HG03442 (cell line): ENCODE measurements around the gene CSF3R.

Source experiments
- ATAC-seq: cut with Tn5 transposase; IDR thresholded peaks from one replicate; pipeline ENCODE4 v1.9.1; 2021; ENCODE audit warnings: mild to moderate bottlenecking, moderate library complexity; ENCODE audit not compliant: unreplicated experiment

CSF3R gene

DNA sequence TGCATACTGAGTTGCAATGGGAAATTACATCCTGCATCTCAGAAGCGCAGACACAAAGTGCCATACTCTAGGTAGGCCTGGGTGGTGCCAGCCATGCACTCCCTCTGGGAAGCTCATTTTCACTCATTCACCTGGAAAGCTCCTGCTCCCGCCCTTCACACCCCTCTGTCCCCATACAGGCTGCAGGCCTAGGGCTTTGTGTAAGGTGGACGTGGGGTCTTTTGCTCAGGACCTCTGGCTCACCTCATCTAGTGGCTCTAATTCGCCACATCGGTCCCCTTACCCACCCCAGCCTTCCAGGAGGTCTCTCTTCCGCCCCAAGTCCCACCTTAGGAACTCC, 19.3 kb downstream of the CSF3R start:
- no peak for ATAC-seq

DNA sequence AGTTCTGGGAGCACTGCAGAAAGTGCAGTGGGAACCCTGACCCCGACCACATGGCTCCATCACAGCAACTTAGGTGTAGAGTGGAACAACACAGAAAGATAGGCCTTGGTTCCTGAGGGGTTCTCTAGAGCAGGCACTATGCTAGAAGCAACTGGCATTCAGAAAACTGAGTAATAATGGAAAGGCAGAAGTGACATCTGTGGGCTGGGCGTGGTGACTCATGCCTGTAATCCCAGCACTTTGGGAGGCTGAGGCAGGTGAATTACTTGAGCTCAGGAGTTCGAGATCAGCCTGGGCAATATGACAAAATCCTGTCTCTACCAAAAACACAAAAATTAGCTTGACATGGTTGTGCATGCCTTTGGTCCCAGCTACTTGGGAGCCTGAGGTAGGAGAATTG, 23.8 kb downstream of the CSF3R start:
- ATAC-seq, result no peak

DNA sequence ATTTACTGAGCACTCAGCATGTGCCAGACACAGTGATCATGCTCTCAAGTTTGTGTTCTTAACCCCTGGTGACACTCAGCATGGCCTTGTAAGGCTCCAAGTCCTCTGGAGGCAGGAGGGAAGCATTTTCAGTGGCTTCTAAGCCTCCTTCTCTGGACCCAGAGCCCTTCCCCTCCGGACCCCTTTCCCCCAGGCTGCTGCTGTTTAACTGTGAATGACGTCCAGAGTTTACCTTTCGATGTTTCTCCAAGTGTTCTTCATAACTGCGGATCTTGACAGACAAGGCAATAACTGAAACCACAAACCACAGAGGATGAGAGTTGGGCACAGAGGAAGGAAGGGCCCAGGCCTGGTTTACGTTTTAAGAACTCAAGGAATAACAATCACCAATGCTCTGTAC, 25.0 kb downstream of the CSF3R start:
- no peak for ATAC-seq

DNA sequence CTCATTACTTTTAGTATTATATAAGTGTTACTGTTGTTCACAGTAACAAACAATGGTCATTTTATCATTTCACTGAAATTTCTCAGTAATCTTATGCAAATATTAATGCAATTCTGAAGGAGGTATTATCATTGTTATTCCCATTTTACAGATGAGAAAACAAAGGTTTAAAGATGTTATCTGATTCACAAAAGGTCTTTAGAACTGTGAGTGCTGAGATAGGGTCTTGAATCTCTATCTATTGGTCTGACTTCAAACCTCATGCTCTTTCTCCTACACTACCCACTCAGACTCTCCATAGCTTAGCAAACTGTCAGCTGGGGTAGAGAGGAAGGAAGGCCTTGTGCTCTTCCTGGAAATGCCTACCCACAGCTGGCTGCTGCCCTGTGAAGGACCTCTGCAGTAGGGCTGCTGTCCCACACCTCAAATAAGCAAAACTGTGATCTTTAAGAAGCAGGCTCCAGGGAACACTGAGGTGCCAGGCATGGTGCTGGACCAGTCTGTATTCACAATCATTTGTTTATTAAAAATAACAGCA, 26.3 kb downstream of the CSF3R start:
- no peak for ATAC-seq

DNA sequence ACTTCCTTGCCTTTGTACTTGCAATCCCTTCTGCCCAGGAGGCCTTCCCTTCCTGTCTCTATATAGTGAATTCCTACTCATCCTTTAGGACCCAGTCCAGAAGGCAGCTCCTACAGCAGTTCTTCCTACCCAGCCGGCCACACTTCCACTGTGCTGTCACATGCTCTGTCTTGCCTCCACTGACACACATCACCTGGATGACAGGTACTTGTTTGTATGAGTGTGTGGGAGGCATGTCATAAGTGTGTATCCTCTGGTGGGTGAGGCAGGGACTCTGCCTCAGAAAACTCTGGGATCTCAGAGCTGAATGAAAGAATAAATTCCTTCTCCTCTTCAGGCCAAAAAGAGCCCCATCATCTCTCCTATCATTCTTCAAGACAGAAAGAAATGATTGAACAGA, 27.3 kb downstream of the CSF3R start:
- ATAC-seq, result no peak

DNA sequence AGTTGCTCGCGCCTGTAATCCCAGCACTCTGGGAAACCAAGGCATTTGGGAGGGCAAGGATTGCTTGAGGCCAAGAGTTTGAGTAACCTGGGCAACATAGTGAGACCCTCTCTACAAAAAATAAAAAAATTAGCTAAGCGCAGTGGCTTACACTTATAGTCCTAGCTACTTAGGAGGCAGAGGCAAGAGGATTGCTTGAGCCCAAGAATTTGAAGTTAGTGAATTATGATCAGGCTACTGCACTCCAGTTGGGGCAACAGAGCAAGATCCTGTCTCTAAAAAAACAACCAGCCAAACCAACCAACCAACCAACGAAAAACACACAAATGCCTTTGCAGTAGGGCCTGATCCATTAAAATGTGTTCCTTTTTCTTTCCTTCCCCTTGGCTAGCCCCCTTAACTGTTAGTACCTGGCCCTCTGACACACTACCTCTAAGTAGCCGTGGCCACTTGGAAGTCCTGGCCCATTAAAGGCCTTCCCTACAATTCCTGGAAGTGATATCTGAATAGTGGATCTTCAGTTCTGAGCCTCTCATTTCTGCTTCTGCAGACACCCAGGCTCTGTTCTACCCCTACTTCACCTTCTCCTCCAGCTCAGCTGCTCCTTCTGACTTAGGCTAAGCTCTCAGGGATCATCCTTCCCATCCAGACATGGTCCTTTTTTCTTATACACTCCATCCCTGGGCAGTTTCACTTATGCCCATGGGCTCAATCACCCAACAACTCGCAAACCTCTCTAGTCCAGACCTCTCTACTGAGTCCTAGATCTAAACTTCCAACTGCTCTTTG, 28.9 kb downstream of the CSF3R start:
- ATAC-seq, result no peak

DNA sequence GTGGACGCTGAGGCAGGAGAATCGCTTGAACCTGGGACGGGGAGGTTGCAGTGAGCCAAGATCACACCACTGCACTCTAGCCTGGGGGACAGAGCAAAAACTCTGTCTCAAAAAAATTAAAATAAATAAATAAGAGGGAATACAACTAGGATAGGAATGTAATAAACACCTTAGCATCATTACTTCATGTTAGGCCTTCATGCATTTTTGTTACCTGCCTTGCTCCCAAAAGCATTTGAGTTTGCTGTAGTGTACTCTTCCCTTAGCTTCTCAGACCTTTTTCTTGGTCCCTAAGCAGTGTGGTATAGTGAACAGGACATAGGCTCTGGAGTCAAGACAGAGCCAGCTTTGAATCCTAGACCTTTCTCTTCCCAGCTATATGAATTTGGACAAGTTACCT, 29.7 kb downstream of the CSF3R start:
- ATAC-seq, result no peak

DNA sequence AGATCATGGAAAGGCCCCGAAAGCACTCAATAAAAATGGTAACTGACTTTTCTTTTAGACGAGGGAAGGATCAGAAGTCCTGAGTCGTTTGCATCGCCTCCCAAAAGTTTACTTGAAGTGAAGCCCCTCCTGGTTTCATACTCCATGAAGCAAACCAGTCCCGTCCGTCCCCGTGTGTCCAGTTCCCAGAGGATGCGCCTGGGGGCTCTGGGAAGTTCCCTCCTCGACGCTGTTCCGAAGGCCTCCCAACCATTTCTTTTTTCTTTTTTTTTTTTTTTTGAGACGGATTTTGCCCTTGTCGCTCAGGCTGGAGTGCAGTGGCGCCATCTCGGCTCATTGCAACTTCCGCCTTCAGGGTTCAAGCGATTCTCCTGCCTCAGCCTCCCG, 31.8 kb downstream of the CSF3R start:
- ATAC-seq, result no peak

DNA sequence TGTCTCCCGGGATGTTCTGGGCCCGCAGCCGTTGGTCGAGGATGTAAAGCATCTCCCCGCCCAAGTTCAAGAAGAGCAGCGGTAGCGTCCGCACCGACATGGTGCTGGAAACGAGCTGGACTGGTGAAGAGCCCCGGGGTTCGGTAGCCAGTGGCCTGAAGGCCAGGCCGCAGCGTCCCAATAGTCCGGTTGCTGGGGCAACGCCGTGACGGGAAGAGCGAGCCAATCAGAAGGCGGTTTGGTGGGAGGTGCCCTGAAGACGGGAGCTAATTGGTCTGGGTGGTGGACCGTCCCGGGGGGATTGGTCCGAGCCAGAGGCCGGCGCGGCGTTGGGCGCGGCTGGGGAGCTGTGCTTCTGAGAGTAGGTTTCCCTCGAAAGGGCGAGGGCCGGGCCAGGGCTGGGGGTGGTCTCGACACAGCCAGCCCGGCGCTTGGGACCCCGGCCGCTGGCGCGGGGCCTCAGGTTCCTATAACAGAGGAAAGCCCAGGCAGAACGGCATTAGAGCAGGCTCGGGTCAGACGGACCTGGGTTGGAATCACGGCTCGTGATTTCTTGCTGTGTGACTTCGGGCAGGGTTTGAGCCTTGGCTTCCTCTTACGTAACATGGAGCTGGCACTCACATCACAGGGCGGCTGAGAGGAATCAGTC, 32.3 kb downstream of the CSF3R start, which contains the start of gene OSCP1:
OSCP1 (minus strand) TSS at position 182 of the 649 bp plus-strand sequence; CDS start at position 100, 82 bp downstream.
- peak; percentile 96 for ATAC-seq

DNA sequence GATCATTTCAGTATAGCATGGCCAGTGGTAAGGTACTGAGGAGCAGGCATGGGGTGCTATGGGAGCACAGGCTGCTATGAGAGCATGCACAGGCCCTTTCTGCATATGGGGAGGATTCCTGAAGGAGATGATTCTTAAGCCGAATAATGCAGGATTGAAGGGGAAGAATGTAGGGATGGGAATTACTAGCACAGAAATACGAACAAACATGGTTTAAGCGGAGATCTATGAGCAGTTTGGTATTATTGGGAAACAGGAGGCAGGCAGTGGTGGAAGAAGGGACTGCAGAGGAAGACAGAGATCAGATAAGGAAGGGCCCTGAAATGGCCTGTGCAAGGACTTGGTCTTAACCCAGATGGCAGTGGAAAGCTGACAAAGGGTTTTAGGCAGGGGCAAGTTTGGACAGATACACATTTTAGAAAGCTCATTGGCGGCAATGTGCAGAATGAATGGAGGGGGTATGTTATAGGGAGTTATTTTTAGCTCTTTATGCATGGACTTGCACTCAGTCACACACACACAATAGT, 34.1 kb downstream of the CSF3R start:
- ATAC-seq, result no peak

DNA sequence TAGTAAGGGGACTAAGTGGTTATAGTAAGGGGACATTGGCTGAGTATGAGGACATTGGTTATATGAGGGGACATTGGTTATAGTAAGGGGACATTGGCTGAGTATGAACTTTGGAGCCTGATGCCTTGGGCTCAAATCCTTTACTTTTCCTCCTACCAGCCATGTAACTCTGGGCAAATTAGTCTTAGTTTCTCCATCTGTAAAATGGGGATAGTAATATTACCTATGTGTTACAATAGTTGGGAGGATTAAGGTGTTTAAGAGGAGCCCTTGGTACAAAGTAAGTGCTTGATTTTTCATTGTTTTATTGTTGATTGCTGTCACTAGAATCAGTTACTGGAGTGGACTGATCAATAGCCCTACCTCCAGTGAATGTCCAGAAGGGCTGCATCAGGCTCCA, 35.3 kb downstream of the CSF3R start:
- ATAC-seq, result no peak

DNA sequence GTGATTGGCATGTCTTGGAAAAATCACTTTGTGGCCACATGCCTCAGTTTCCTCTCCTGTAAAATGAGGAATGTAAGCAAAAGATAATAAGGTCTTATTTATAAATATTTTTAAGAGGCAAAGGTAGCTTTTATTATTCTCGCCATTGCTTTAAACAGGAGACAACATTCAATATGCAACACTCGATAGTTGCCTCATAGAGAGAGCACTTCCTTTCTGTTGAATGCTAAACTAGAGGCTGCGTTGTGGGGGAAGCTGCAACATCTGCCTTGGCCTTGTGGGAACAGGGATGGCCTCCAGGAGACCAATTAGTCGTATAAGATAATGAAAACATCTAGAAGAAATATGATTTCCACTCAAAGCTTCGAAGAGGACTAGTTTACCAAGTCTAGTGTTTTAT, 36.0 kb downstream of the CSF3R start:
- no peak for ATAC-seq

DNA sequence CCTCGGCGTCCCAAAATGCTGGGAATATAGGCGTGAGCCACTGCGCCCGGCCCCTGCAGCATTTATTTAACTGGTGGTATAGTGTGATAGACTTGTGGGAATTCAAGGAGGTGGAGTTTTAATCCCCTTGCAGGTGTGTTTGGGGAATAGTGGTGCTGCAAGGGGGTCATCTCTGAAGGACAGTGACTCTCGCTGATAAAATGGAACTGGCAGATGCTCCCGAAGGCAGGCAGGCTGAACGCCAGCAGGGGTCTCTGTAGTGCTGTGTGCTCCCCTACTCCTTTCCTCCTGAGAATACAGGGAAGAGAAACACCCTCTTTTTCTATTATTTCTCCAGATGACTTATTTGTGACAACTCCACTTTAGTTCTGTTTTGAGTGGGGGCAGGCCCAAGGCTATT, 36.4 kb downstream of the CSF3R start:
- ATAC-seq, result no peak

DNA sequence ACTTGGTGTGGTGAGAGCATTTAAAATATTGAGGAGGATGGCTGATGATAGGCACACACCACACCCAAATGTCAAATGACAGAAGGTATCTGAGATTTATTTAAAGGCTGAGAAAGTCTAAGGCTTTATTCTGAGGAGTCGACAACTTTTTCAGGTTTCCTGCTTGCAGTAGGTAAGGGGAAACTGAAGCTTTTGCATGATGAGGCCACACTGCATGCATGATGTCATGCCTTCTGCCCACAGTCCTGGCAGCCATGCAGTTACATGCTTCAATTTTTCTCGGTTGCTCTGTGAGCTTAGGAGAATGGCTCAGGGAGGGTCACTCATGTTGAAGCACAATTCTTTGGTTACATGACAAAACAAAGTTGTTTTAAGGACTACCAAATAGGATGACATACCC, 39.4 kb downstream of the CSF3R start:
- no peak for ATAC-seq

DNA sequence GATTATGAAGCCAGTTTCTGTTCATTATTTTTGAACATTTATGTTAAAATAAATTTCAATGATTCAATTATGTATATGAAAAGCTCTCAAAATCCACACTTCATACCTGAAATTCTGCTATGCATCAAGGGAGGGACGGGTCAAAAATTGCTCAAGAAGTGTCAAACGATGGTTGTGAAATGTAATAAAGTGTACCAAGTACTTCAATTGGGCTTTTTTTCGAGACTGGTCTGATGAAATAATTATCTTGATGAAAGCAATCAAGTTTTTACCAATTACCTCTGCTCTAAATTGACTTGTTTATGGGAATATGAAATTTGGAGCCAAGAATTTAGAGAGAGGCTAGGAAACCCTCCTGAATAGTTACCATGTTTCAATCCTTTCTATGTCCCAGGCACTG, 40.4 kb downstream of the CSF3R start:
- no peak for ATAC-seq

DNA sequence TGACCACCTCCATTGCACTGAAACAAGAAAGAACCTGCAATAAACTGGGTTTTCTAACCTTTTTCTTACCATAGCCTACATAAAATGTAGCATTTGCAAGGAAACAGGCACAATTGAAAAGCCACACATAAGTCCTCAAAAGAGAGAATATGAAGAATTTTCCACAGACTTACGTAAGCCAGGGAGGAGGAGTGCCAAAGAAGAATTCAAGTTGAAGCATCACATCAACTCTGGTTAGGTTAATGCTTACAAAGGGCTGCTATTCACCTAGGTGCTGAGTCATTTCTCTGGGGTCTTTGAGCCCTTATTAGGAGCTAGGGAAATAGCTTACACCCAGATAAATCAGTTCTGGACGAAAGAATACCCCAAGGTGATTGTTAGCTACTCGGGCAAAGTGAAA, 42.1 kb downstream of the CSF3R start:
- no peak for ATAC-seq

DNA sequence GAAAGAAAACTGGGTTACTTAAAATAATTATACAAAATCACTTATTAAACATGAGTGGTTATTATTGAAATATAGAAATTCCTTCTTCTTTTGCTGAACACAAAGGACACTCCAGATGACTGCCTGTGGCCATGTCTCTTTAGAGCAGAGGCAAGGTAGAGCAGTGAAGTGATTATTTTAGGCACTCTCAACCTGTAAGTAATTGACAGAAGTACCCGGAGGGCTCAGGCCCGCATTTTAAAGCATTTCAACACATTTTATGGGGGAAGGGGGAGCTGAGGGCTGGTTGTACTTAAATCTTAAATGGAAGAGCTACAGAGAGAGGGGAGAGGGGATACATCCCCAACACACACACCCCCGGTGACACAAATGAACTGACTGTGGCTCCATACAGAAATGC, 42.7 kb downstream of the CSF3R start:
- no peak for ATAC-seq

DNA sequence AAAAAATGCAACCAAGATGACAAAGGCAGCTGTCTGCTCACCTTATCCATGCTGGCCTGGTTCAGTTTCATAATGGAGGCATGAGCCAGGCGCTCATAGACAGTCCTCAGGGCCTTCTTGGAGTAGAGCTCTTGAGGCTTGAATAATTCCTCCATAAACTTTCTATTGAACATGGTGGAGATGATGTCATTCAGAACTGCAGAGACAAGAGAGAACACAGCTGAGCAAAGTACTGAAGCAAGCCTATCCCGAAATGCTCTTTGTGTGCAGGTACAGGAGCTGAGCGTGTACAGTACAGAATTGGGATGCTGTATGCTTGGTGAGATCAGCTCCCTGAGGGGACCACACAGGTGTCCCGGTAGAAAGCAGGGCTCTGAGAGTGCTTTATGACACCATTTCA, 44.0 kb downstream of the CSF3R start:
- no peak for ATAC-seq

DNA sequence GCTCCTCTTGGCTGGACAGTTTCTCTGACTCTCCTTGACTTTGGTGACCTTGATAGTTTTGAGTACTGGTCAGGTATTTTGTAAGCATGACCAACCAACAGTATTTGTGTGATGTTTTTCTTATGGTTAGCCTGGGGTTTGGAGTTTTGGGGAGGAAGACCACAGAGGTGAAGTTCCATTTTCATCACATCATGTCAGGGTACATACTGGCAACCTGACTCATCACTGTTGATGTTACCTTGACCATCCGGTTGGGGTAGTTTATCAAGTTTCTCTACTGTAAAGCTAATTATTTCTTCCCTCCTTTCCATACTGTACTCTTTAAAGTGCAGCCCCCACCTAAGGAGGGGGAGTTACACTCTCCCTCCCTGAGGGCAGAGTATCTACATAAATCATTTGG, 45.9 kb downstream of the CSF3R start:
- no peak for ATAC-seq

DNA sequence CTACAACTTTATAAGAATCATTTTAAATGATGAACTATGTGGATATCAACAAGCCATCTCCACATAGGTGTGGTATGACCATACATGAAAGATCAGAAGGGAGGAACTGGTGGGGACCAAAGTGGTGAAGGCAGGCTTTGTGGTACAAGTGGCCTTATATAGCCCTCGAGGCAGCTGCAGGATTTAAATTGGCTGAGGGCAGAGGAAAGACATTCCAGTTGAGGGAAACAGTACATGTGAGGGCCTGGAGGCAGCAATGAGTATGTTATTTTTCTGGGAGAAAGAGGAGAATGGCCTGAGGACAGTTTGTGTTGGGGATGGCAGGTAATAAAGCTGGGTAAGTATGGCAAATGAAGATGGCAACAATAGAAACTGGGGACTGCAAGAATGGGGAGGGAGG, 49.6 kb downstream of the CSF3R start:
- ATAC-seq, result no peak

DNA sequence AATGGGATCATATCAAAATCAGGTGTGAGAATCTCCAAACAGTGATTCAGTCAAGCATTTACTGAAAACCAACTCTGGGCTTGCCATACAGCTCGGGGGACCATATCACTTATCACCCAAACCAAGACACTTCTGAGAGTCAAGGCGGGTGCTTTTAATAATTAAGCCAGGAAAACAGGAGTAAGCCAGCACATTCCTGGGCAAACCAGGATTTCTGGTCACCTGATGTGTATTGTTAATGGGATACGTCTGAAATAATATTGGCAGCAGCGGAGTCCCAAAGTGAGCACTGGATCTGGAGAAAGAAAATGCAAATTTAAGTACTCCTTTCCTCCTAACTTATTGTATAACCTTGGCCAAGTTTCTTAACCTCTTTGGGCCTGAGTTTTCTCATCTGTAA, 50.1 kb downstream of the CSF3R start:
- no peak for ATAC-seq

DNA sequence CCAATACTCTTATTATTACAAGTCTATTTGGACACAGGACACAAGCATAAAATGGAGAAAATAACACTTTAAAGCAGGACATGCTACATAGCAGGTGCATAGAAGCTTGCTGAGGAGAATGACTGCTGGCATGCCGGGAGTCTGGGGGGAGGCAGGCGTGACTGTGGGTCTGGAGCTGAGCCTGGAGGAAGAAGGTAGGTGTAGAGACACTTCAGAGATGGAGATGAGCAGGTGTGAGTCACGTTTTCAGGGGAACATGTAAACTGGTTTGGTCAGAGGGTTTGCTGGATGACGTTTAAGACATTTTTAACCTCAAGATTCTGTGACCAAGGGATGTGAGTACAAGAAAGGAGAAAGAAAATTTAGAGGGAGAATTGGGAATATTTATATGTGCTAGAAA, 56.9 kb downstream of the CSF3R start:
- ATAC-seq, result no peak
